HCT116 (cell line): ENCODE results near the gene RPUSD2. TPM values are rescaled to one million over a fixed set of nuclear protein-coding genes. Genes with fewer than 3 reads are reported as not detected.

Experiments used
- ATAC-seq: fragments of 200-7000 bp; cut with Tn5 transposase; 2 replicates; pipeline ENCODE4 v1.9.1; 2020; ENCODE audit warnings: mild to moderate bottlenecking, moderate library complexity
- BruUV-seq: library from RNA; stranded (reverse); fragments of 400-500 nt; replicated peaks from 2 replicates; lab custom pipeline; 2021; lab: Mats Ljungman, UMichigan
- CTCF ChIA-PET: fragments of 300-600 bp; sonication (Branson Sonifier 250); formaldehyde crosslinking; loops from one replicate; lab custom pipeline; 2021; ENCODE audit warnings: antibody characterized with exemption; lab: Charles Lee
- POLR2A ChIA-PET: fragments of 300-600, 350-600 bp; sonication (Branson Sonifier 250); formaldehyde crosslinking; loops from one replicate; lab custom pipeline; 2021; ENCODE audit warnings: antibody characterized with exemption; lab: Charles Lee
- RAD21 ChIA-PET, 2 experiments: fragments of 300-600 bp; sonication (Branson Sonifier 250); formaldehyde crosslinking; loops; one replicate each; lab custom pipeline; 2023; ENCODE audit warnings: low total read pairs in 2 of 2; ENCODE audit not compliant: uncharacterized antibody in 2 of 2, unreplicated experiment in 2 of 2, low non-redundant PET in 1 of 2; lab: Charles Lee
- DNase-seq: peaks from one replicate; pipeline ENCODE4 v3.0.0-alpha.2; 2010; ENCODE audit warnings: low read depth, low spot score
- H2AFZ ChIP-seq: fragments of 200-600 bp; shearing (Covaris generic), sonication (generic); 2 replicates; pipeline ENCODE4 v1.6.1; 2017; ENCODE audit warnings: low read depth, mixed run types, mixed read lengths, antibody characterized with exemption, low read length; ENCODE audit not compliant: poor library complexity, severe bottlenecking
- H3K27ac ChIP-seq: 2 replicates; pipeline ENCODE4 v1.5.1; 2012; ENCODE audit warnings: low read depth, low read length
- H3K27me3 ChIP-seq: fragments of 200-600 bp; sonication (generic); 2 replicates; pipeline ENCODE4 v1.6.1; 2016; ENCODE audit warnings: mixed run types, low read length, mixed read lengths; ENCODE audit not compliant: insufficient read depth
- H3K36me3 ChIP-seq, 2 experiments: fragments of 200-500 bp in 1 of 2; fragments of 200-600 bp in 1 of 2; sonication (Bioruptor generic) in 1 of 2; sonication (generic) in 1 of 2; 2 replicates each; pipeline versions ENCODE4 v1.5.1 to v1.6.1; 2014 to 2016; ENCODE audit warnings: low read length in 2 of 2, inconsistent platforms in 1 of 2, mixed read lengths in 1 of 2, mixed run types in 1 of 2; ENCODE audit not compliant: insufficient read depth in 2 of 2, control insufficient read depth in 1 of 2
- H3K4me1 ChIP-seq, 2 experiments: fragments of 200-600 bp in 1 of 2; sonication (generic) in 1 of 2; 2 replicates each; pipeline versions ENCODE4 v1.5.1 to v1.6.1; 2012 to 2017; ENCODE audit warnings: low read length in 2 of 2, inconsistent platforms in 1 of 2, mild to moderate bottlenecking in 1 of 2, mixed read lengths in 1 of 2, mixed run types in 1 of 2, moderate library complexity in 1 of 2; ENCODE audit not compliant: insufficient read depth in 2 of 2, control insufficient read depth in 1 of 2
- H3K4me2 ChIP-seq: fragments of 200-600 bp; sonication (generic); 2 replicates; pipeline ENCODE4 v1.6.1; 2017; ENCODE audit warnings: mixed run types, low read length, mixed read lengths
- H3K4me3 ChIP-seq, 2 experiments: fragments of 200-600 bp in 1 of 2; sonication (generic) in 1 of 2; replicated peaks in 1 of 2; 2 replicates each; pipeline ENCODE4 v1.5.1; 2011 to 2016; ENCODE audit warnings: low read length in 2 of 2, control low read depth in 1 of 2, low read depth in 1 of 2, mild to moderate bottlenecking in 1 of 2, mixed read lengths in 1 of 2, mixed run types in 1 of 2
- H3K79me2 ChIP-seq: fragments of 200-600 bp; sonication (generic); 2 replicates; pipeline ENCODE4 v1.6.1; 2017; ENCODE audit warnings: mild to moderate bottlenecking, mixed run types, low read length, moderate library complexity, mixed read lengths; ENCODE audit not compliant: insufficient read depth
- H3K9ac ChIP-seq: fragments of 200-600 bp; sonication (generic); 2 replicates; pipeline ENCODE4 v1.6.1; 2016; ENCODE audit warnings: low read length, mixed read lengths
- H3K9me2 ChIP-seq: fragments of 200-600 bp; sonication (generic), shearing (Covaris generic); 2 replicates; pipeline ENCODE4 v1.6.1; 2017; ENCODE audit warnings: mixed run types, mild to moderate bottlenecking, moderate library complexity; ENCODE audit not compliant: insufficient read depth
- H3K9me3 ChIP-seq, 2 experiments: fragments of 200-500 bp in 1 of 2; fragments of 200-600 bp in 1 of 2; sonication (Bioruptor generic) in 1 of 2; sonication (generic) in 1 of 2; 2 replicates each; pipeline ENCODE4 v1.6.1; 2014 to 2017; ENCODE audit warnings: low read length in 2 of 2, mixed read lengths in 2 of 2, inconsistent platforms in 1 of 2, low read depth in 1 of 2, mild to moderate bottlenecking in 1 of 2, mixed run types in 1 of 2, moderate library complexity in 1 of 2; ENCODE audit not compliant: control insufficient read depth in 1 of 2, insufficient read depth in 1 of 2
- H4K20me1 ChIP-seq: fragments of 200-600 bp; sonication (generic), shearing (Covaris generic); 2 replicates; pipeline ENCODE4 v1.6.1; 2017; ENCODE audit warnings: mixed run types, mild to moderate bottlenecking, moderate library complexity; ENCODE audit not compliant: insufficient read depth
- ATF3 ChIP-seq: IDR thresholded peaks from 2 replicates; pipeline ENCODE4 v1.6.1; 2012
- CBX3 ChIP-seq: IDR thresholded peaks from 2 replicates; pipeline ENCODE4 v1.6.1; 2012; ENCODE audit warnings: low read depth
- CTCF ChIP-seq, 3 experiments: fragments of 200-600 bp in 1 of 3; sonication (generic) in 1 of 3; IDR thresholded peaks in 2 of 3; conservative IDR thresholded peaks in 1 of 3; 2 replicates each; pipeline ENCODE4 v1.5.1; 2012 to 2017; ENCODE audit warnings: low read depth in 2 of 3, low read length in 2 of 3, antibody characterized with exemption in 1 of 3, borderline replicate concordance in 1 of 3, control low read depth in 1 of 3, mild to moderate bottlenecking in 1 of 3, mixed read lengths in 1 of 3, mixed run types in 1 of 3, moderate library complexity in 1 of 3; ENCODE audit not compliant: insufficient read depth in 1 of 3
- EGR1 ChIP-seq: IDR thresholded peaks from 2 replicates; pipeline ENCODE4 v1.6.1; 2012; ENCODE audit warnings: low read depth
- ELF1 ChIP-seq: IDR thresholded peaks from 2 replicates; pipeline ENCODE4 v1.6.1; 2012; ENCODE audit warnings: low read depth, borderline replicate concordance
- EZH2phosphoT487 ChIP-seq: fragments of 200-600 bp; IDR thresholded peaks from 2 replicates; pipeline ENCODE4 v1.6.1; 2018; ENCODE audit warnings: antibody characterized with exemption, borderline replicate concordance
- FOSL1 ChIP-seq: IDR thresholded peaks from 2 replicates; pipeline ENCODE4 v1.6.1; 2012; ENCODE audit warnings: low read depth
- JUND ChIP-seq: IDR thresholded peaks from 2 replicates; pipeline ENCODE4 v1.6.1; 2012
- POLR2A ChIP-seq: IDR thresholded peaks from 2 replicates; pipeline ENCODE4 v1.7.0; 2011; ENCODE audit warnings: borderline replicate concordance; ENCODE audit not compliant: insufficient read depth, insufficient read length; ENCODE audit errors: extremely low read depth
- POLR2AphosphoS5 ChIP-seq: IDR thresholded peaks from 2 replicates; pipeline ENCODE4 v1.6.1; 2011; ENCODE audit warnings: mild to moderate bottlenecking, low read depth, low read length, moderate library complexity
- RAD21 ChIP-seq: IDR thresholded peaks from 2 replicates; pipeline ENCODE4 v1.6.1; 2012; ENCODE audit warnings: low read depth, mild to moderate bottlenecking
- REST ChIP-seq: IDR thresholded peaks from 2 replicates; pipeline ENCODE4 v1.6.1; 2012; ENCODE audit warnings: low read depth
- SP1 ChIP-seq: IDR thresholded peaks from 2 replicates; pipeline ENCODE4 v1.6.1; 2012; ENCODE audit warnings: low read depth
- SRF ChIP-seq: IDR thresholded peaks from 2 replicates; pipeline ENCODE4 v1.6.1; 2012; ENCODE audit warnings: low read depth
- TCF7L2 ChIP-seq: IDR thresholded peaks from 2 replicates; pipeline ENCODE4 v1.7.0; 2011; ENCODE audit warnings: borderline replicate concordance, inconsistent platforms; ENCODE audit not compliant: insufficient read depth, insufficient read length; ENCODE audit errors: extremely low read depth
- YY1 ChIP-seq: IDR thresholded peaks from 2 replicates; pipeline ENCODE4 v1.6.1; 2011; ENCODE audit warnings: low read length, low read depth, moderate library complexity, mild to moderate bottlenecking; ENCODE audit not compliant: insufficient replicate concordance; ENCODE audit errors: extremely low read depth
- ZBTB33 ChIP-seq: IDR thresholded peaks from 2 replicates; pipeline ENCODE4 v1.6.1; 2011; ENCODE audit warnings: mild to moderate bottlenecking, low read length, moderate library complexity; ENCODE audit not compliant: insufficient replicate concordance; ENCODE audit errors: extremely low read depth
- ZFX ChIP-seq: fragments of 450-650 bp; IDR thresholded peaks from 2 replicates; pipeline ENCODE4 v1.6.1; 2017
- intact Hi-C: fragments of 100-400 bp; cut with micrococcal nuclease; formaldehyde crosslinking; loops from 2 replicates; pipeline ENCODE4 v1.10.0; 2022
- total RNA-seq: library from RNA; stranded (reverse); gene quantifications from one replicate; pipeline ENCODE4 v1.2.1, GENCODE V29; 2021; ENCODE audit not compliant: unreplicated experiment

RPUSD2 gene
- total RNA-seq, 1 experiment from 2014 or later: 22.5 TPM

- ChIA-PET CTCF (interaction anchor here (1.3 to 1.4 kb wide), 2 partner anchors 9 to 189 kb away, joined by 3 to 4 read pairs; no protein-coding TSS in a partner anchor), POLR2A (interaction anchor here (0.8 kb wide), 1 partner anchor 10 kb away, joined by 3 read pairs; no protein-coding TSS in a partner anchor)
- peak; percentile 99 for TF ChIP-seq ATF3
- TF ChIP-seq YY1: peak; percentile 99
- 0 out of 2 replicates have a peak, but pooled peaks have one; percentile 57 for TF ChIP-seq SRF
- no peak; the same call in 1 of the 2 replicates for TF ChIP-seq ELF1
- peak; percentile 53 for TF ChIP-seq TCF7L2
- peak; percentile 81 for TF ChIP-seq EGR1
- no peak for TF ChIP-seq JUND
- TF ChIP-seq RAD21: no peak
- TF ChIP-seq FOSL1: 0 out of 2 replicates have a peak, but pooled peaks have one; percentile 15
- peak; percentile 76 for TF ChIP-seq SP1
- TF ChIP-seq CTCF (IDR thresholded peaks at IDR 0.05 in 2 of 3, conservative IDR thresholded peaks at IDR 0.05 in 1 of 3; ENCODE audit: borderline replicate concordance in 1 of 3, insufficient read depth in 1 of 3, low read depth in 2 of 3, low read length in 2 of 3): no peak
- peak; percentile 95 for TF ChIP-seq CBX3
- TF ChIP-seq POLR2A: peak; percentile 62
- TF ChIP-seq ZFX: no peak
- TF ChIP-seq EZH2phosphoT487: no peak
- no peak for TF ChIP-seq REST
- peak; percentile 83 for TF ChIP-seq POLR2AphosphoS5
- TF ChIP-seq ZBTB33: peak; percentile 68
These were observed 24.7 kb downstream of the RPUSD2 start, which contains the start of gene KNL1 for GRCh38 chr15:40593588-40594428. Gene KNL1, plus strand, starts transcription at chr15:40594249. Its CDS starts 8,683 bp downstream, at chr15:40602932.

More at GRCh38 chr15:40593588-40594428, 24.7 kb downstream of the RPUSD2 start, which contains the start of gene KNL1:
- no peaks in the 10 kb centered on the region for H4K20me1 ChIP-seq
- DNase-seq (peak; percentile 93), ATAC-seq (peak; percentile 81)
- peak within 1 kb of the TSS; percentile 89 for H3K27ac ChIP-seq
- peak within 1 kb of the TSS; percentile 90 for H2AFZ ChIP-seq
- H3K4me1 ChIP-seq: peaks cover 0 to 24% of the 10 kb centered on the region in 2 experiments; a peak in 2 of 4 replicates
- H3K79me2 ChIP-seq: peaks cover 43% of the 10 kb centered on the region
- H3K36me3 ChIP-seq: no peaks in the 10 kb centered on the region
- H3K4me2 ChIP-seq: peak within 1 kb of the TSS; percentile 67
- H3K4me3 ChIP-seq: peak within 1 kb of the TSS; percentile 80 to 89
- no peaks in the 10 kb centered on the region for H3K27me3 ChIP-seq
- RAD21 ChIA-PET: no interaction called here
- H3K9me3 ChIP-seq: no peaks in the 10 kb centered on the region
- H3K9ac ChIP-seq: peak within 1 kb of the TSS; percentile 84
- no peaks in the 10 kb centered on the region for H3K9me2 ChIP-seq
- BruUV-seq: no TSS peak
- intact Hi-C loops: loop anchor here (5.0 to 10.0 kb wide), 2 partner anchors 191 to 298 kb away; partner anchors contain the start of gene VPS18
